GM12874 (cell line): ENCODE results near the gene TRIM44.

ENCODE experiments used
- CTCF ChIP-seq: IDR thresholded peaks from 2 replicates; pipeline ENCODE4 v1.5.1; 2011; ENCODE audit warnings: low read depth, mild to moderate bottlenecking, control low read depth, low read length, moderate library complexity; ENCODE audit not compliant: insufficient read depth

Gene TRIM44

GRCh38 chr11:35752115-35752514 is 89.5 kb downstream of the TRIM44 start:
- no peak for TF ChIP-seq CTCF

DNA sequence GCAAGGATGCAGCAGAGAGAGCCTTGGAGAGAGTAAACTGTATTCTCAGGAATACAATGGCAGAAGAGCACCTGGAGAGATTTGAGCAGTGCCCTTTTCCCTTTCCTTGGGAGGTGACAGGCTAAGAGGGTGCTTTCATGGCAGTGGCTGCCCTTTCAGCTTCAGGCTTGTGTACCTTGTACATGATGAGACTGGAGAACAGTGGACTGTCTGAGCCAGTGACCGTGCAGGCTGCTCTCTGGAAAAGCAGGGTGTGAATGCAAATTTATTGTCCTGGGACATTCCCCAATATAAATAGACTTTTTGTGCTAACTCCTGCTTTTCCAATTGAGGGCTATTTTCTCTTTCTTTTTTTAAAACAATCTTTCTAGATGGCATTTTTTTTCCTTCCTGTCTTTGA is 99.3 kb downstream of the TRIM44 start:
- TF ChIP-seq CTCF = no peak

DNA sequence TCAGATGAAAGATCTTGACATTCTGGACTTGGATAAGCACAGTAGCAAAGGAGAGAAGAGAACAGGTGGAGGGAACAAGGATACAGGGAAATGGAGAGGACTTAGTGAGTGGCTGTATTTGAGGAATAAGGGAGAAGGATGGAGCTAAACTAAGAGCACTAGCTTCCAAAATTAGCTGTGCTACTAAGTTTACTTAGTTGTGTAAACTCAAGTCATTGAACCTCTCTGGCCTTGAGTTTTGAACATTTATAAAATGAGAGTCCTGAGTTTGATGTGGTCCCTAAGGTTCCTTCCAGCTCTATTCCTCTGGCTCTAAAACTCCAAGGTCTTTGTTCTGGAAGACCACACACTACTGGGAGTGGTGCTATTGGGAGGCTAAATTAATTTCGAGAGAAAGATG is 100.7 kb downstream of the TRIM44 start:
- TF ChIP-seq CTCF = no peak

DNA sequence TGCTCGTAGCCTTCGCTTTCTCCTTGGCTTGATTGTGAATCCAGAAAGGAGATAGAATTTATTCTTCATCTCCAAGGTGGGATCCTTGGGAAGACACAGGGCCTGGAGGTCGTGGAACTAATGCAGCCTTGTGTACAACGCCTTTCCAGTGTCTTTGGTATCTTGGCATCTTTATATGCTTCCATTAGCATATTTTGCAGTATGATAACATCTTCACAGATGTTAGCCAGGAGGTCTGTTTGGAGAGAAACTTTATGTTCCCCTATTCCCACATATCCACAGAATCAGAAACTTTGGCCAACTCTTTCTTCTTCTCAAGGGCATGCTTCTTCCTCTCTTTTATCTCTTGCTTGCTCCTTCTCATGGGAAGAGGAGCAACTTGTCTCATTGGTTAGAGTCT is 101.2 kb downstream of the TRIM44 start:
- no peak for TF ChIP-seq CTCF

- TF ChIP-seq CTCF = no peak
Observed at GRCh38 chr11:35764417-35764816, 101.8 kb downstream of the TRIM44 start.

DNA sequence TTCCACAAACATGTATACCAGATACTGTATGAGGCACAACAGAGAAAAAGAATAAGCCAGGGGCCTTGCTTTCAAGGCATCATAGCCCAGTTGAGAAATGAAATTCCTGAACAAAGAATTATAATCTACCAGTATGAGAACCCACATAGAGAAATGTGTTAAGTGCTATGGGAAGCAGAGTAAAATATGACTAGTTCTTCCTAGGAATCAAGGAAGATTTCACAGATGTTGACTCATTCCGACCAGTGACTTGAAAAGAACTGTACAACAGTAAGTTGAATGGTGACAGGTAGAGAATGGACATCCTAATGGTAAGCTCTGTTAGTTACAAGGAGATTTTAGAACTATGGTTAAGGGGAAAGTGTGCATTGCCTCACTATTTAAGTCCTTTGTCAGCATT is 102.6 kb downstream of the TRIM44 start:
- TF ChIP-seq CTCF = no peak

- TF ChIP-seq CTCF = no peak
Observed at GRCh38 chr11:35766651-35767050, 104.1 kb downstream of the TRIM44 start.

GRCh38 chr11:35771722-35772121 is 109.1 kb downstream of the TRIM44 start:
- TF ChIP-seq CTCF = no peak
